NCI-H526 treated with DMSO at 0.1 percent for 48 hours (cell line): ENCODE measurements around the gene PCBP3.
A peak's percentile ranks its signal among the peaks of the same experiment; 100 is the strongest.
"Not testable (repeated sequence)": the region's sequence is repeated elsewhere in the genome, so short reads cannot be mapped to it uniquely, and the experiment has no call there.

Experiments used
- DNase-seq: peaks from one replicate; lab custom pipeline; 2025; lab: John Stamatoyannopoulos, UW

PCBP3 gene

DNA sequence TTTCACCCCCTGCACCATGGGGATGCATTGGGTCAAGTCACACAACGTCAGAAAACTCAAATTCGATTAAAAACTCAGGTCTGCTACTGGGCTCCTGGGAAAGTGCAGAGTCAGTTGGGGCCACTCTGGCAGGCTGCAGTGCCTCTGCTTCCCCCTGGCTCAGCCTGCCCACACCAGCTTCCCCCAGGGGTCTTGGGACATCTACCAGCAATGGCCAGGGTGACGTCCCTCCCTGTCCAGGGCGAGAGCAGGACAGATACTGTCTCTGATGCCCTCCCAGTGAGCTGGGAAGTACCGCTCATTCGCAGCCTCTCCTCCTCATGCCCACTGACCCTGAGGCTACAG lies 231.9 kb downstream of the PCBP3 start:
- DNase-seq = no peak

DNA sequence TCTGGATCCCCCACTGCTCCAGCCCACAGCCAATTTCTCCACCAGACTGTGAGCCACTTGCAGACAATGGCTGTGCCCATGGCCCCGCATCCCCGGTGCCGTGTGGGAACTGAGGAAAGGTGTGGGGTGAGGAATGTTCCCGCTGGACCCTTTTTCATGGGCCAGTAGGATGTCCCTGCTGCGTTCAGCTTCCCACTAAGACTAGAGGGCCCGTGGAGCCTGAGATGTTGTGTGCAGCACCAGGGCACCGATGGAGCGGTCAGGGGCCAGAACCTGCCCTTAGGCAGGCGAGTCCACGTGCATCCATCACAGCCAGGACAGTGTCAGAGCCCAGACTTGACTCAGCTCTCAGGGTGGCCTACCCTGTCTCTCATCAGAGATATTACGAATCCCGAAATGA lies 232.4 kb downstream of the PCBP3 start:
- DNase-seq = no peak

- DNase-seq = no peak
Measured at GRCh38 chr21:45876381-45877170, 233.1 kb downstream of the PCBP3 start.

GRCh38 chr21:45877171-45877438 lies 233.6 kb downstream of the PCBP3 start:
- DNase-seq = no peak

DNA sequence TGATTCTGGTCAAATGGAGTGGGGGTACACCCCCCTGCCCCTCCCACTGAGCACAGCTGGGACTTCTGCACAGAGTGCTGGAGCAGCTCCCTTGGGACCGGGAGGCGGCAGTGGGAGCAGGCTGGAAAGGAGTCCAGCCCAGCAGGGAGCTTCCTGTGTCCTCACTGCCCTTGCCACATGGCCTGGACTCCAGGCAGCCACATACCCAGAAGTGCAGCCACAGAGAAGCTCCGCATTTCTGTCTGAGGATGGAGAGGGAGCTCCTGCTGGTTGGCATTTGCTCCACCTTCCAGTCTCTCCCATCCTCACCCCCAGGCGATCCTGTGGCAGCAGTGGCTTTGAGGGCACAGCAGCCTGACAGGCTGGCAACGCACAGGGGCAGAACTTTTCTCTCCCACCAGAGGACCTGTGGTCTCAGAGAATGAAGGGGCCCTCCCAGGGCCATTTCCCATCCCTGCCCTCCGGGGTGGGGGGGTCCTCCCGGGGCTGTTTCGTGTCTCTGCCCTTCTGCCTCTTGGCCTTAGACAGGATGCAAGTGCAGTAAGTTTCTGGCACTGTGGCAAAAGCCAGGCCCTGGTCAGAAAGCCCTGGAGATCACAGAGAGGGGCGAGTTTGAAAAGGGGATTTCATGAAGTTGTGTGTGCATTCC lies 234.4 kb downstream of the PCBP3 start:
- DNase-seq = no peak

DNA sequence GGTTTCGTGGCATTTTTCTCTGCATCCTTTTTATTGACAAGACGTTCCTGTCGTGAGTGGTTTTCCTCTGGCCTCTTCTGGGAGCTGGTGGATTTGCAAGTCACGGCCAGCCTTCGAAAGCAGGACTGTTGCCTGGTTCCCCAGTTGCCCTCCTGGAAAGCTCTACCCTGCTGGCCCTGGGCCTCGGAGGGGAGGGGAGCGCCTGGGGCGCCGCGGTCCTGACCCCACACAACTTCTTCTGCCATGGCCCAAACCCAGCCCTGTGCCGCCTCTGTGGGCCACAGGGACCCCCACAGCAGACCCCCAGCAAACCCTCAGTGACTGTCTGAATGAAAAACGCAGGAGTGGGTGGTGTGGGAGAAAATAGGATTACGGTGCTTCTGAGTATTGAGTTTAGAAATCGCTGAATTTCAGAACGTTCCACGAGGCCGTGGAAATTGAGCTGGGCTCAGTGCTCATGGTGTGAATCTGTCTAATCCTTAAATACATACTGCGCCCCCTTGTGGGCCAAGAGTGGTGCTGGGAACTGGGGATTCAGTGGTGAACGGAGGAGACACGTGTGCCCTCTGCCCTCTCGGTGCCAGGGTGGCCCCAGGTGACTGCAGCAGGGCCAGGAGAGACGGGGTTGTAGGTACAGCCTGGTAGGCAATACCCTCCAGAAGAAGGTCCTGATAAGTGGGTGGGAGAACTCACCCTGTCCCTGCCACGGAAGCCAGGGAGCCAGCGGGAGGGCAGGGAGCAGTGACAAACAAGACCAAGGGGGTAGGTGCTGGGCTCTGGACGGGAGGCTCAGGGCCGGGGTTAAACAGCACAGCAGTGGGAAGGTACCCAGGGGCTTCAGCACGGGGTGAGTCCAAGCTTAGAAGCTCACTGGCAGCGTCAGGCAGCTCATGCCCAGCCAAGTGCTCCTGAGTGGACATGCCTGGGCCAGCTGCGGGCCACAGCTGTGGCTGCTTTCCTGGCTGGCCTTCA lies 236.9 kb downstream of the PCBP3 start:
- peak; percentile 36 for DNase-seq

DNA sequence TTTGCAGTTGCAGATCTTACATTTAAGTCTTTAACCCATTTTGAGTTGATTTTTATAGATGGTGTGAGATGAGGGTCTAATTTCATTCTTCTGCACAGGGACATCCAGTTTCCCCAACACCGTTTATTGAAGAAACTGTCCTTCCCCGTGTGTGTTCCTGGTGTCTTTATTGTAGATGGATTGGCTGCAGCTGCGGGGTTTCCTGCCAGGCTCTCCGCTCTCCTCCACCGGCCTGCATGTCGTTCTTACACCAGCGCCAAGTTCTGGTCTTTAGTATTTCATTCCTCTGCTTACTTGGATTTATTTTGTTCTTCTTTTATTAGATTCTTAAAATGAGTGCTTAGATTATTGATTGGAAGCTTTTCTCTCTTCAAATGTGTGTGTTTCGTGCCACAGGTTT lies 239.1 kb downstream of the PCBP3 start:
- no peak for DNase-seq

- no peak for DNase-seq
Measured at GRCh38 chr21:45883090-45883489, 239.6 kb downstream of the PCBP3 start.

DNA sequence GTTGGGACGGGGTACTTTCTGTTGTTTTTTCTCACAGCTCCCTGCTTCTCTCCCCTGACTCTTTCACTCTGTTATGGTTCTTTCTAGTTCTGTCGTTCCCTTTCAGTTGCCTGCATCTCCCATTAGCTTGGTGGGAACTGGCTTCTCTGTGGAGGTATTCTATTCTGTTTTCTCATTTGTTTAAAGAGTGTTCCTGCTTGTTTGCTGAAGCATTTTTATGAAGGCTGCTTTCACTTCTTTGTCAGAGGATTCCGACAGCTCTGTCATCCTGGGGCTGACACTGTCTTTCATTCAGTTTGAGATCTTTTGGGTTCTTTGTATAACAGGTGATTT lies 242.0 kb downstream of the PCBP3 start:
- no peak for DNase-seq

DNA sequence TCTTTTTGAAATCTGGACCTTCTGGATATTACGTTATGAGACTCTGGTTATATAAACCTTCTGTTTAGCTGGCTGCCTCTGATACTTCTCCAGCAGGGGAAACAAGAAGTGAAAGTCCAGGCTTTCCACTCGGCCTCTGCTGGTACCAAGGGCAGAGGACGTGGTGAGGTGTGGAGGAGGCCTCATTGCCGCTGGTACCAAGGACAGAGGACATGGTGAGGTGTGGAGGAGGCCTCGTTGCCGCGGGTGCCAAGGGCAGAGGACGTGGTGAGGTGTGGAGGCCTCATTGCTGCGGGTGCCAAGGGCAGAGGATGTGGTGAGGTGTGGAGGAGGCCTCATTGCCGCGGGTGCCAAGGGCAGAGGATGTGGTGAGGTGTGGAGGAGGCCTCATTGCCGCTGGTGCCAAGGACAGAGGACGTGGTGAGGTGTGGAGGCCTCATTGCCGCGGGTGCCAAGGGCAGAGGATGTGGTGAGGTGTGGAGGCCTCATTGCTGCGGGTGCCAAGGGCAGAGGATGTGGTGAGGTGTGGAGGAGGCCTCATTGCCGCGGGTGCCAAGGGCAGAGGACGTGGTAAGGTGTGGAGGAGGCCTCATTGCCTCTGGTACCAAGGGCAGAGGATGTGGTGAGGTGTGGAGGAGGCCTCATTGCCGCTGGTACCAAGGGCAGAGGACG lies 242.5 kb downstream of the PCBP3 start:
- DNase-seq = not testable (repeated sequence)

GRCh38 chr21:45886610-45887026 lies 243.1 kb downstream of the PCBP3 start:
- no peak for DNase-seq

DNA sequence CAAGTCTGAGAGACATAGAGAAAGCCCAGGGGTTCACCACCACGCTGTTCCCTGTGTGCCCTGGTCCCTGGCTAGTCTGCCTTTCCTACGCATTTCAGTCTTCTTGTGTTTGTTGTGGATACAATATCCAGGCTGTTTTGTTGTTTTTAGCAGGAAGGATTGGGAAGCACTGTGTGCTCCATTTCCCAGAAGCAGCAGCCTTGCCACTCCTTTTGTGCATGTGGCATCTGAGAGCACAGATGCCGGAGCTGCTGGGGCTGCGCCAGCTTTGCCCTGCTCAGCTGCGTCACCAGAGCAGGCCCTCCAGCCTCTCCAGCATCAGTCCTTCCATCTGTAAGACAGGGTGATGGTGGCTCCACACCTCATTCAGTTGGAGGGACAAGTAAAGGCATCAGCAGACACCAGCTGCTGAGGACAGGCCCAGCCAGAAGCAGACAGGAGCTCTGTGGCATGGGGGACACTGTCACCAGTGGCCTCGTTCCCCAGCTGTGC lies 243.6 kb downstream of the PCBP3 start:
- DNase-seq = no peak

- DNase-seq = no peak
Measured at GRCh38 chr21:45887788-45888187, 244.3 kb downstream of the PCBP3 start.

DNA sequence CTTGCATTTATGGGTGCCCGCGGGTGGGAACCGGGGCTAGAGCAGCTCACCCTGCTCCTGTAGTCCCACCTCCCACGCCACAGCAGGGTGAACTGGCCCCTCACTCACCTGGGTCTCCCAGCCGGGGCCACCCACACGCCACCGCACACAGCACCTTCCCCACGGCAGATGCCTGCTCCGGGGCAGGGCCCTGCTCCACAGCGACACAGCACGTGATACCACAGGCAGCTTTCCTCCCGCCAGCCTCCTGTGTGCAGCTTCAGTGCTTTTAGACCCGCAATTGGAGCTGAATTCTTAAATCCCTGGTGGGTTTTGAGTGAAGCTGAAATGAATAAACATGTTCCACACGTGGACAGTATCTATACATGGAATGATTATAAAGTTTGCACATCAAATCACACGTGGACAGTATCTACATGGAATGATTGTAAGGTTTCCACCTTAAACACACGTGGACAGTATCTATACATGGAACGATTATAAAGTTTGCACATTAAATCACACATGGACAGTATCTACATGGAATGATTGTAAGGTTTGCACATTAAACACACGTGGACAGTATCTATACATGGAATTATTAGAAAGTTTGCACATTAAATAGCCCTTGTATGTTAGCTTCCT lies 245.0 kb downstream of the PCBP3 start:
- no peak for DNase-seq

DNA sequence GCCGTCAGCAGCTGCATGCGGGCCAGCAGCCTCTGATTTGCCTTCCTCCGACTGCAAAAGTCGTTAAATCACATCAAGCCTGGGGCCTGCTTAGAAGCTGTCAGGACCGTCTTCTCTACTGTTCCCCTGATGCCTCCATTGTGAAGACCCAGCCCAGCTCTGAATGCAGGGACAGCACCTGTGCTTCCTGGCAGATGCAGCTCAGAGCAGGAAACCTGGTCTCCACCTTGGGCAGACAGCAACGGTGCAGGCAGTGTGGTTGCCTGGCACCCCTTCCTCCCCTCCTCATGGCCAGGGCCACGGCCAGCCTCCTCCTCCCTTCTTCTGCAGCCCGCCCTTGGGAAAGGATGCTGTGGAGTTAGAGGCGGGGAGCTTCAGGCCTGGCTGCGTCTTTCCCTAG lies 245.7 kb downstream of the PCBP3 start:
- no peak for DNase-seq

- DNase-seq = no peak
Measured at GRCh38 chr21:45889961-45890360, 246.4 kb downstream of the PCBP3 start.

DNA sequence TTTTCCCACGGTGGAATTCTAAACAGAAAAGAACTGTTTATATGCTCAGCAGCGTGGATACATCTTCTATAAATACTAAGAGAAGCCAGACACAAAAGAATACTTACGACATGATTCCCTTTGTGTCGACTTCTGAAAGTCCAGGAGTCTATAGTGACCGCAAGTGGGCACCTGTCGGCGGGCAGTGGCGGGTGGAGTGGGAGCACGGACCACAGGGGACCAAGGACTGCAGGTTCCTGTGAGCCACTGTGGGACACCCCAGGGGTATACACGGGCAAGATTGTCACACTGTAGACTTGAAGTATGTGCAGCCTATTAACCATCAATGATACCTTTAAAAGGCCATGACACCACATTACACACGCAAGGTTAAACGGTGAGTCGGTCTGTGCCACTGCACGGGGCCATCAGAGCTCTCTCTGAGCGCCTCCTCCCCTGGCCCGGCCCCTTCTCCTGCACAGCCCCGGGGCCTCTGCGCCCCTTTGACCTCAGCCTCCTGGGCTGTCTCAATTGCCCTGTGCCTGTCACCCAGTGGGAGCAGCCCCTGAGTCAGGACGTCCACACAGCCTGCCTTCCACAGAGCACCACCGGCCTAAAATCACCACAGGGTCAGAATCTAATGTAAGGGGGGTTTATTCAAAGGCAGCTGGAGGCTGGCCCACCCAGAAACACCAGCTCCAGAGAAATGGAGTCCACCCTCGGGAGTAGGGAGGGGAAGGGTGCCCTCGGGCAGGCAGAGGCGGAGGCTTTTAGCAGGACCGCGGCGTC lies 248.0 kb downstream of the PCBP3 start:
- DNase-seq = no peak

- DNase-seq = no peak
Measured at GRCh38 chr21:45892156-45892915, 248.8 kb downstream of the PCBP3 start.

- no peak for DNase-seq
Measured at GRCh38 chr21:45892916-45893739, 249.6 kb downstream of the PCBP3 start.
